Neural cell (in vitro differentiated cells): ENCODE results near the gene RCBTB2.

Source experiments
- CTCF ChIP-seq: fragments of 450-650 bp; IDR thresholded peaks from 2 replicates; pipeline ENCODE4 v1.5.1; 2014; ENCODE audit warnings: antibody characterized with exemption, mild to moderate bottlenecking, moderate library complexity; ENCODE audit not compliant: poor library complexity, severe bottlenecking
- EP300 ChIP-seq: fragments of 450-650 bp; conservative IDR thresholded peaks from 2 replicates; pipeline ENCODE4 v1.6.1; 2014; ENCODE audit warnings: antibody characterized with exemption, mild to moderate bottlenecking, moderate library complexity; ENCODE audit not compliant: poor library complexity, severe bottlenecking
- EZH2 ChIP-seq: fragments of 200-600, 300-800 bp; shearing (Covaris generic), sonication (generic); IDR thresholded peaks from 2 replicates; pipeline ENCODE4 v1.6.1; 2014; ENCODE audit warnings: antibody characterized with exemption, low read length, borderline replicate concordance, mild to moderate bottlenecking; ENCODE audit not compliant: insufficient read depth, poor library complexity, severe bottlenecking
- POLR2AphosphoS5 ChIP-seq: IDR thresholded peaks from 2 replicates; pipeline ENCODE4 v1.6.1; 2012
- RAD21 ChIP-seq: fragments of 450-650 bp; conservative IDR thresholded peaks from 2 replicates; pipeline ENCODE4 v1.6.1; 2014; ENCODE audit warnings: antibody characterized with exemption, mild to moderate bottlenecking, moderate library complexity
- REST ChIP-seq: IDR thresholded peaks from 2 replicates; pipeline ENCODE4 v1.6.1; 2012; ENCODE audit warnings: borderline replicate concordance
- SMC3 ChIP-seq: fragments of 450-650 bp; conservative IDR thresholded peaks from 2 replicates; pipeline ENCODE4 v1.6.1; 2014; ENCODE audit warnings: antibody characterized with exemption, mild to moderate bottlenecking, moderate library complexity; ENCODE audit not compliant: poor library complexity
- TAF1 ChIP-seq: IDR thresholded peaks from 2 replicates; pipeline ENCODE4 v1.6.1; 2012; ENCODE audit warnings: low read depth

DNA sequence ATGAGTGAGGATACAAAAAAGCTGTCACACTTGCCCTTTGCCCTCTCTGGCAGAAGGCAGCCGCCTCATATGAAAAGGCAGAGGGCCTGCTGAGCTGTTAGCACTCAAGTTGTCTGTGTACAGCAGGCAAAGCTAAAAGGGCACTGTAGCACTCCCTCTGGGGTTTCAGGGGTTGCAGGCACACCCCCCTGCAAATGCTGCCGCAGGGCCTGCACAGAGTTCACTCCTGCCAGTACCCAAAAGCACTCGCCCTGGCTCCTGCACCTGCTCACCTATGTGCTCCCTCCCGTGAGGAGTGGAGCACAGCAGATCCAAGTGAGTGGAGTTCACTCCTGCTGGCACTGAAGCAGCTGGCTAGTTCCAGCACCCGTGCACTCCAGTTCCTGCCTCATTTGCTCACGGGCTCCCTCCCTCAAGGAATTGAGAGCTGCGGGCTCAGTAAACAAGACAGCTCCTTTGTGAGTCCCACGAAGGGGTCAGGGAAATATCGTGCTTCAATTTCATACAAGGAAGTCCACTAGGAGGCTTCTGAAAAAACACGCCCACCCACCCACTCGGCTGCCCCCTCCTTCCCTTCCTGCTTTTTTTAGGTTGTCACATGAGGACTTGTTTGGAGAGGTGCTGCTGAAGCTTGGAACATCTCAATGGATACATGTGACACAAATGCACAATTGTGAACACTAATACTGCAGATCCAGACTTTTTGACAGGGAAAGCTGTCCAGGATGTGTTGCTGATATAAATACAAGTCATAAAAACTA is 9.9 kb upstream of the RCBTB2 start:
- TF ChIP-seq POLR2AphosphoS5 (no peak), CTCF (no peak), EP300 (no peak), EZH2 (no peak), REST (no peak), SMC3 (no peak), RAD21 (no peak), TAF1 (no peak)
